Measurements from ENCODE around the gene CEP112.

DNA sequence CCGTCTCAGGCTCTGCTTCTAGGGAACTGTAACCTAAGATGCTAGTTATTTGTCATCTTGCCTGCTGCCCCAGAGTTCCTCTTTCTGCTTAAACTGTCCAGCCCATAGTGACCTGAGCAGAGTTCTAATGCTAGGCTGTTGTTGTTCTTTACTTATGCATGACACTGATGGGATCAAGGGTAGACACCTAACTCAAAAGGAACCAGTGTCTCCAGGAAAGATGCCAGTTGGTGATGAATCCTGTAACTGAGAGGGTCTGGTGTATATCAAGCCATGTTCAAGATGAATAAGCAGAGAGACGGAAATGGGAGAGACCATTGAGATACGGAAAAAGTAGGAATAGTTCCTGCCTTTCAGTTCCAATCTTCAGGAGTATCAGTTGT lies 23.6 kb upstream of the CEP112 start:
- TF ChIP-seq, protein P1, sequence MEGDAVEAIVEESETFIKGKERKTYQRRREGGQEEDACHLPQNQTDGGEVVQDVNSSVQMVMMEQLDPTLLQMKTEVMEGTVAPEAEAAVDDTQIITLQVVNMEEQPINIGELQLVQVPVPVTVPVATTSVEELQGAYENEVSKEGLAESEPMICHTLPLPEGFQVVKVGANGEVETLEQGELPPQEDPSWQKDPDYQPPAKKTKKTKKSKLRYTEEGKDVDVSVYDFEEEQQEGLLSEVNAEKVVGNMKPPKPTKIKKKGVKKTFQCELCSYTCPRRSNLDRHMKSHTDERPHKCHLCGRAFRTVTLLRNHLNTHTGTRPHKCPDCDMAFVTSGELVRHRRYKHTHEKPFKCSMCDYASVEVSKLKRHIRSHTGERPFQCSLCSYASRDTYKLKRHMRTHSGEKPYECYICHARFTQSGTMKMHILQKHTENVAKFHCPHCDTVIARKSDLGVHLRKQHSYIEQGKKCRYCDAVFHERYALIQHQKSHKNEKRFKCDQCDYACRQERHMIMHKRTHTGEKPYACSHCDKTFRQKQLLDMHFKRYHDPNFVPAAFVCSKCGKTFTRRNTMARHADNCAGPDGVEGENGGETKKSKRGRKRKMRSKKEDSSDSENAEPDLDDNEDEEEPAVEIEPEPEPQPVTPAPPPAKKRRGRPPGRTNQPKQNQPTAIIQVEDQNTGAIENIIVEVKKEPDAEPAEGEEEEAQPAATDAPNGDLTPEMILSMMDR (IDR thresholded peaks at IDR 0.05): no peak
- no peak for TF ChIP-seq POLR2AphosphoS5 (IDR thresholded peaks at IDR 0.05; ENCODE audit: low read depth, low read length)
- TF ChIP-seq, protein P2, sequence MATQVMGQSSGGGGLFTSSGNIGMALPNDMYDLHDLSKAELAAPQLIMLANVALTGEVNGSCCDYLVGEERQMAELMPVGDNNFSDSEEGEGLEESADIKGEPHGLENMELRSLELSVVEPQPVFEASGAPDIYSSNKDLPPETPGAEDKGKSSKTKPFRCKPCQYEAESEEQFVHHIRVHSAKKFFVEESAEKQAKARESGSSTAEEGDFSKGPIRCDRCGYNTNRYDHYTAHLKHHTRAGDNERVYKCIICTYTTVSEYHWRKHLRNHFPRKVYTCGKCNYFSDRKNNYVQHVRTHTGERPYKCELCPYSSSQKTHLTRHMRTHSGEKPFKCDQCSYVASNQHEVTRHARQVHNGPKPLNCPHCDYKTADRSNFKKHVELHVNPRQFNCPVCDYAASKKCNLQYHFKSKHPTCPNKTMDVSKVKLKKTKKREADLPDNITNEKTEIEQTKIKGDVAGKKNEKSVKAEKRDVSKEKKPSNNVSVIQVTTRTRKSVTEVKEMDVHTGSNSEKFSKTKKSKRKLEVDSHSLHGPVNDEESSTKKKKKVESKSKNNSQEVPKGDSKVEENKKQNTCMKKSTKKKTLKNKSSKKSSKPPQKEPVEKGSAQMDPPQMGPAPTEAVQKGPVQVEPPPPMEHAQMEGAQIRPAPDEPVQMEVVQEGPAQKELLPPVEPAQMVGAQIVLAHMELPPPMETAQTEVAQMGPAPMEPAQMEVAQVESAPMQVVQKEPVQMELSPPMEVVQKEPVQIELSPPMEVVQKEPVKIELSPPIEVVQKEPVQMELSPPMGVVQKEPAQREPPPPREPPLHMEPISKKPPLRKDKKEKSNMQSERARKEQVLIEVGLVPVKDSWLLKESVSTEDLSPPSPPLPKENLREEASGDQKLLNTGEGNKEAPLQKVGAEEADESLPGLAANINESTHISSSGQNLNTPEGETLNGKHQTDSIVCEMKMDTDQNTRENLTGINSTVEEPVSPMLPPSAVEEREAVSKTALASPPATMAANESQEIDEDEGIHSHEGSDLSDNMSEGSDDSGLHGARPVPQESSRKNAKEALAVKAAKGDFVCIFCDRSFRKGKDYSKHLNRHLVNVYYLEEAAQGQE (IDR thresholded peaks at IDR 0.05; ENCODE audit: insufficient read depth in 1 of 2, low read depth in 2 of 2, low read length in 1 of 2): no peak
